HL-60/S4 treated with retinoic acid at 250 ng/mL for 4 days and 3 days (cell line): Measurements from ENCODE around the gene STAM.
"Not testable (repeated sequence)": the region's sequence is repeated elsewhere in the genome, so short reads cannot be mapped to it uniquely, and the experiment has no call there.

Experiments used
- in situ Hi-C: fragments of 300-500 bp; cut with MboI; formaldehyde crosslinking; loops from 2 replicates; pipeline ENCODE4 v1.7.0; 2022; ENCODE audit warnings: low sequenced_read_pairs

The STAM gene

DNA sequence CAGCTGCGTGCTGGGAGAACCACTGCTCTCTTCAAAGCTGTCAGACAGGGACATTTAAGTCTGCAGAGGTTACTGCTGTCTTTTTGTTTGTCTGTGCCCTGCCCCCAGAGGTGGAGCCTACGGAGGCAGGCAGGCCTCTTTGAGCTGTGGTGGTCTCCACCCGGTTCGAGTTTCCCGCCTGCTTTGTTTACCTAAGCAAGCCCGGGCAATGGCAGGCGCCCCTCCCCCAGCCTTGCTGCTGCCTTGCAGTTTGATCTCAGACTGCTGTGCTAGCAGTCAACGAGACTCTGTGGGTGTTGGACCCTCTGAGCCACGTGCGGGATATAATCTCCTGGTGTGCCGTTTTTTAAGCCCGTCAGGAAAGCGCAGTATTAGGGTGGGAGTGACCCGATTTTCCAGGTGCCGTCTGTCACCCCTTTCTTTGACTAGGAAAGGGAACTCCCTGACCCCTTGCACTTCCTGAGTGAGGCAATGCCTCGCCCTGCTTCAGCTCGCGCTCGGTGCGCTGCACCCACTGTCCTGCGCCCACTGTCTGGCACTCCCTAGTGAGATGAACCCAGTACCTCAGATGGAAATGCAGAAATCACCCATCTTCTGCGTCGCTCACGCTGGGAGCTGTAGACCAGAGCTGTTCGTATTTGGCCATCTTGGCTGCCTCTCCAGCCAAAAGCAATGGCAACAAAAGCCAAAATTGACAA, 78.5 kb downstream of the STAM start:
- in situ Hi-C loops: not testable (repeated sequence)

DNA sequence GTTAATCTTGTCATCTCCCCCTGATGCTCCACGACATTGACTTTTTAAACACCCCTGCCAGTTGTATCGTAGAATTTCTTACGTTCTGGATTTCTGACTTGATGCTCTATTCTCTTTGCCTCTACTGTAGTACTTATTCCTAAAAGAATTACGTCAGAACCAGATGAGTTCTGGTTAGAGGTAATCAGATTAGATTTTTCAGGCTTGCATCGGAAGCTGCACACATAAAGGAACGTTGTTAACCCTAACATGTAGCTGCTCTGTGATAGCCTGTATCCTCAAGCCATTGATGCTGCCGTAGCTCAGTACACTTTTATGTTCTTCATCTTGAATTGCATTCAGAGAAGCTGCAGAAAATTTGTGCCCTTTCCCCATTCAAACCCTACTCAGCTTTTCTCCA, 81.8 kb downstream of the STAM start:
- in situ Hi-C loops: loop anchor here (25.0 kb wide), 1 partner anchor 113 kb away; the partner anchor contains the start of gene HACD1

DNA sequence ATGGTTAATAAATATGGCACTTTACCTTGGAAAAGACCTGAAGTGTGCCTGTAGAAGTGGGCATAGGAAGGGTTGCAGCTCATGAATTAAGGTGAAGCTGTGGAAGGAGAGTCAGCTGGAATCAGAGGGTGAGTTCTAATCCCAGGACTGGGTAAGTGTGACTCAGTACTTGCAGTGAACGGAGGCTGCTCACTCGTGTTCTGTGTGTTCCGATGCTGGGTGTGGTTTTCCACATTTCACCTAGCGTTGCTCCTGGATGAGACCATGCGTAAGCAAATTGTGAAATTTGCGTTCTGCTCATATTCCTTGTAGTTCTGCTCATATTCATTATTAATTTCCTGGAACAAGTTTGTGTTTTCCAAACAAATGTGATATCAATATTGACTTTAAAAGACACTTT, 85.7 kb downstream of the STAM start:
- in situ Hi-C loops: loop anchor here (25.0 kb wide), 1 partner anchor 117 kb away; the partner anchor contains the start of gene HACD1

DNA sequence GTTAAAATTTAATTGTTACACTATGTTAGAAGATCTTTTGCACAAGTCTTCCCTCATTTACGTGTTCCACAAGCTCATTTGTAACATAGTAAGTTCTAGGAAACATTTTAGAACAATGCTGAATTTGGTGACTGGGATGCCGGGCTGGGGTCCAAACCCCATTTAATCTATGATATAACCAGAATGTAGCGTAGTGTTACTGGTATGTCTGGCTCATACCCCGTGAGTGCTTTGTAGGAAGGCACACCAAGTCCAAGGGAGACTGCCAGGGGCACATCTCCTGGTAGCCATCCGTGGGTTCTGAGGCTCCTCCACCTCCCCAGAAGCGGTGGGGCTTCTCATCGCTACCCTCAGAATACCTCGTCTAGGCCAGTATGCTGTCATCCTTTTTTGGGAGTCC, 86.7 kb downstream of the STAM start:
- in situ Hi-C loops: loop anchor here (25.0 kb wide), 1 partner anchor 118 kb away; the partner anchor contains the start of gene HACD1

DNA sequence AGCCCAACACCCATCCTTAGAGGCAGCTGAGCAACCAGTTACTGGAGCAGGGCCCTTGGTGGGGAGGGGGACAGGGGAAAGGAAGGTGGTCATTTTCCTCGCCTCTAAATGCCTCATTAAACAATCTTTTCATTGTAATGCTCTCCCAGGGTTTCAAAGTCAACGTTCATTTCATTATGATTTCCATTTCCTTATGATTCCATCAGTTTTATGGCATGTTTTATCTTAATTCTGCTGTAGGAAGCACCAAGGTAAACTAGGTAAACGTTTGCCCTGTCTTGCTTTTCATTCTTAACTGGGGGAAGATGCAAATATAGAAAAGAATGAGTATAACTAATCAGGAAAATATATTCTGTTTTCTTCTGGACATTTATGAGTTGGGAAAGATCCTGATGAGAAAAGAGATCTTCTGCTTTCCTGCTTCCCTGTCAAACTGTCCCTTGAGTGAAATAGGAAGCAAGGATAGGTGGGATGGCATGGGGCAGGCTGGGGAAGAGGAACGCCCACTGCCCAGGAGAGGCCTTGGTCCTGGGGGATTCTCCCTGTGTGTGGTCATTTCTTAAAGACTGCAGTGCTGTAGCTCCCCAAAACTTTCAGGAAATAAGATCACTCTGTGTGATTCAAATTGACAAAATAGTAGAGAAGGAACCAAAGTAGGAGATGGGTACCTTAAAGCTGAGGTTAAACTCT, 87.5 kb downstream of the STAM start:
- in situ Hi-C loops: loop anchor here (25.0 kb wide), 1 partner anchor 119 kb away; the partner anchor contains the start of gene HACD1

DNA sequence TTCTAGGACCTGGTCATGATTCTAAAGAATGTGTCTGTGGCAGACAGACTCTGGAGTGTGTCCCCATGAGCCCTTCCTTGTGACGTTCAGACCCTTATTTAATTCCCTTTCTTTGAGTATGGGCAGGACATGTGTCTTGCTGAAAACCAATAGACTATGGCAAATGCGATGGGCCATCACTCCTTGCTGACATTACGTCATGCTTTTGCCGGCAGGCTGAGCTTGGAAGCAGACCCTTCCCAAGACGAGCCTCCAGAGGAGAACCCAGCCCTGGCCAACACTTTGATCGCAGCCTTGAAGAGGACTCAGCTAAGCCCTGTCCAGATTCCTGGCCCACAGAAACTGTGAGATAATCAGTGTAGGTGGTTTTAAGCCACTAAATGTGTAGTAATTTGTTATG, 89.7 kb downstream of the STAM start:
- in situ Hi-C loops: loop anchor here (25.0 kb wide), 1 partner anchor 121 kb away; the partner anchor contains the start of gene HACD1

DNA sequence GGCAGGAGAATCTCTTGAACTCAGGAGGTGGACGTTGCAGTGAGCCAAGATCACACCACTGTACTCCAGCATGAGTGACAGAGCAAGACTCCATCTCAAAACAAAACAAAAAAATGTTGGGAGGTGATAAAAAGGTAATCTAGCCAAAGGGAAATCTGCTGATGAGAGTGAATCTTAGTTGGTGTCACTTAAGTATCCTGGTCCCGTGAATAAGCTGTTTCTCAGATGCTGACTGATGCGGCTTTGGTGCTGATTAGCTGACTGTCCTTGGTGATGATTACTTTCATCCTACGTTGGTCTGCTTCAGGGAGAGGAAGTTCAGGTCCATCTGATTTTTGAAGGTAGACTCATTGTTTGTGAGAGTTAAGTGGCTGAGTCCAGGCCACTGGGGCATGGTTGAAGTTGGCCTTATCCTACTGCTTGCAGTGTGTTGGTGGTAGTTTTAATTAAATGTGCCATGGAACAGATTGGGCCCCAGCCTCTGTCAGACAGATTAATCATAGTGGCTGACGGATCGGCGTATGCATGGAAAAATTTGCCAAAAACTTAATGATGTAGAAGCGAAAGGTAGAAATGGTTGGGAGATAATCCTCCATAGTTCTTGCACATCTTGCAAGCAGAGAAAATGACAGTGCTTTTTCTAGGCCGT, 90.6 kb downstream of the STAM start:
- in situ Hi-C loops: loop anchor here (25.0 kb wide), 1 partner anchor 122 kb away; the partner anchor contains the start of gene HACD1

DNA sequence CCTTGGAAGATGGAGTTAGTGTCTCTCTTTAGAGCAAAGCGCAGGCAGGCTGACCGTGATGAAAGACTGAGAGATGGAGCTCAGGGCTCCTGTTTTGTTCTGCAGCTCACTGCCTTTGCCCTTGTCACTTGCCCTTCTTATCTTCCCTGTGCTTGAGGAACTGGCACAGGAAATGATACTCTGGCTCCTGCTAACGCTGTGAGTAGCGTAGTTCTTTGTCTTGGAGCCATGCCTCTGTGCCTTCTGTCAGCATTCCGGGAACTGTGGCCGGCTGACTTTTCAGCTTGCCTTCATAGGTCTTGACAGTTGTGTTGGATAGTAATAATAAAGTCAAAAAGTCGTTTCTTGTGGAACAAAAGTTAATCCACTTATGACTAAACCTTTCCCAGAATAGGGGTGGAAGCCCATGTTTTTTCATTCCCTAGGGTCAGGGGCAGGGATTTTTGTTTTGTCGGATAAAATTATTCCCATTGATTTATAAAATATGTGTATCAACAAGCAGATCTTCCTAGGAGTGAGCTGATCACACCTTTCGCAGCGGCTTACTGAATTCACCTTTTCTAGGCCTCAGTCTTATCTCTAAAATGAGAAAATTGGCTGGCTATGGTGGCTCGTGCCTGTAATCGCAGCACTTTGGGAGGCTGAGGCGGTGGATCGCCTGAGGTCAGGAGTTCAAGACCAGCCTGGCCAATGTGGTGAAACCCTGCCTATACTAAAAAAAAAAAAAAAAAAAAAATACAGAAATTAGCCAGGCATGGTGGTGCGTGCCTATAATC, 91.4 kb downstream of the STAM start:
- in situ Hi-C loops: loop anchor here (25.0 kb wide), 1 partner anchor 123 kb away; the partner anchor contains the start of gene HACD1

DNA sequence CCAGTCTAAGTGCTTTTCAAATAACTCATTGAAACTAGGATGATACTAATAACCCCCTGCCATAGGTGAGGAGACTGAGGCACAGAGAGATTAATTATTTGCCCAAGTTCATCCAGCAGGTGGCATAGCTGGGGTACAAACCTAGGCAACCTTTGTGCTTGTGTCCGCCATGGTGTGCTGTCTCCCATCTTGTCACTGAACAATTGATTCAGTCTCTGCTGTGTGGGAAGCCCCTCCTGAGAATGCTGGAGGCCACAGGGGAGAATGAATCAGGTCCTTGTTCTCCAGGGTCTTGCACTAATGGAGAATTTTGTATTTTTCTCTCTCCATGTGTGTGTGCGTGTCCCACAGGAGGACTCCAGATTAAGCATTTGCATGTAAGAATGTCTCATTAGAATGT, 92.3 kb downstream of the STAM start:
- in situ Hi-C loops: loop anchor here (25.0 kb wide), 1 partner anchor 124 kb away; the partner anchor contains the start of gene HACD1

DNA sequence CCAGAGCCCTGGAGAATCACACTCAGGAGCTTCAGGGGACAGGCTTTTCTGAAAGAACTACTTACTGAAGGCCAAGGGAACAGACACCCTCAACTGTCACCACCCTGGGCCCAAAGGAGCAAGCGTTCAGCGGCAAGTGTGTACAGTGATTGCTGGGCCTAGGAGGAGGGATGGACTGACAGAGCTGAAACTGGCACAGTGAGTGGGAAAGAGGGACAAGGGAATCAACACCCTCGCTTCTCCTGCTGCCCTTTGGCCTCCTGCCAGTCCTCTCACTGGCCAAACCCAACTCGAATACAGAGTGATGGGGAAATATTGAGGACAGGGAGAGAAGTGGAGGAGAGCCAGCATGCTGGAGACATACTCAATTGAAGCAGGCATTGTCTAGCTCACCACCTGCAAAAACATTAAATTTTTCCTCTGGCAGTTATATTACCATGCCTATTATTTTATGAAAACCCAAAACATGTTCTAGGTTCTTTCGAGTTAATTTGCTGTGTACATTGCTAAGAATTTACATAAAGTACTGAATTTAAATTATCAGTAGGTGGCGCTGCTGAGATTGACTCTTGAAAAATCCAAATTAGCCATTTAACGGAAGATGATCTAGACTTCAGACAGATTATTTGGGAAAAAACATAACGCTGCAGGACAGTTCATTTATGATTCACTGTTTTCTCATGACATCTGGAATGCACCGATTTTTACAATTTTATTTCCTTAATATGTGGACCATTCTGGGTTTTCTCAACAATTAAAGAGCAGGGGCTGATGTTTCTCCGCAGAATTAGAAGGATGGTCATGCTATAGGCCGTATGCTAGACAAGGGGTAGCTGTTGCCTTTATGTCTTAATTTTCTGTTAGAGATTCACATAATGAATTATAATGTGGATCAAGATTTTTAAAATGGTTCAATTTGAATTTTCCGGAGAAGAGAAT, 93.3 kb downstream of the STAM start:
- in situ Hi-C loops: loop anchor here (25.0 kb wide), 1 partner anchor 125 kb away; the partner anchor contains the start of gene HACD1

DNA sequence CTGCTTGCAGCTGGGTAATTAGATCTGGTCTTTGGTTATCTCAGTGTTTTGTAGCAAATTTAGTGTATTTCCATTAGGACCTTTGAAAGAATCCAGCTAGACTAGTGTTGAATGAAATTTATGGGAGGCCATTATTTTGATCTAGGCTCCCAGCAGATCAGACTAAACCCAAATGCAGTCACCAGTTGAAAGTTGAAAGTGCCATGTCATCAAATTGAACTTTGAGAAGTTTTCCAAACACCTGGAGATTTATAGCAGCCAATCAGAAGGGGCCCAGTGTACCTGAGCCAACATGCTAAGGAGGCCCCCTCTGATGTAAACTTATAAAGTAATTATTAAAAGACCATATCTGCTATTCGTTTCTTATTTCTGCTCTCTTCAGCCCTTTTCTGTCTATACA, 96.7 kb downstream of the STAM start:
- in situ Hi-C loops: loop anchor here (25.0 kb wide), 1 partner anchor 128 kb away; the partner anchor contains the start of gene HACD1

DNA sequence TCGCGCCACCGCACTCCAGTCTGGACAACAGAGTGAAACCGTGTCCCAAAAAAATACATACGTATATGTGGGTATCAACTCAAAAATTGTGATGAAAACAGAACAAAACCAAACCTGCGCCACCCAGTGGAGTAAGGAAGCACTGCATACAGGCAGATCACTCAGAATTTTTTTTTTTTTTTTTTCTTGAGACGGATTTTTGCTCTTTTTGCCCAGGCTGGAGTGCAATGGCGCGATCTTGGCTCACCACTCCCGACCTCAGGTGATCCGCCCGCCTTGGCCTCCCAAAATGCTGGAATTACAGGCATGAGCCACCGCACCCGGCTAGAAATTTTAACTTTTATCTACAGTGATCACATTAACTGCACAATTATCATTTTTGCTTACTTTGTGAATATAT, 99.0 kb downstream of the STAM start:
- in situ Hi-C loops: loop anchor here (25.0 kb wide), 1 partner anchor 131 kb away; the partner anchor contains the start of gene HACD1

DNA sequence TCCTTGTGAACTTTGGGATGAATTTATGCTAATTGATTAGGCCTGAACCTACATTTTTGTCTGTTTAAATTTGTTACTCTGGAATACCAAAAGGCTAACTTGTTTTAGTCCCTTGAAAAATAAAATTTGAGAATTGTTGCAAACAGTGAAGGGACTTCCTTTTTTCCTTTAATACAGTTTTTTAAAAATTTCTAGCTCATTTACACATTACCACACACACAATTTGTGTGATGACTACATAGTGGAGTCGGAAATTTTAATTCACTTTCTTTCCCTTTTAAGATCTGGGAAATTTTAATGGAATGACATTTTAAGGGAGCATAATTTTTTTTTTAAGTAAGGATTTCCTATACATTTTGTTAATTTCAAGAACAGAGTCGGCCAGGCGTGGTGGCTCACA, 99.5 kb downstream of the STAM start:
- in situ Hi-C loops: loop anchor here (25.0 kb wide), 1 partner anchor 131 kb away; the partner anchor contains the start of gene HACD1

DNA sequence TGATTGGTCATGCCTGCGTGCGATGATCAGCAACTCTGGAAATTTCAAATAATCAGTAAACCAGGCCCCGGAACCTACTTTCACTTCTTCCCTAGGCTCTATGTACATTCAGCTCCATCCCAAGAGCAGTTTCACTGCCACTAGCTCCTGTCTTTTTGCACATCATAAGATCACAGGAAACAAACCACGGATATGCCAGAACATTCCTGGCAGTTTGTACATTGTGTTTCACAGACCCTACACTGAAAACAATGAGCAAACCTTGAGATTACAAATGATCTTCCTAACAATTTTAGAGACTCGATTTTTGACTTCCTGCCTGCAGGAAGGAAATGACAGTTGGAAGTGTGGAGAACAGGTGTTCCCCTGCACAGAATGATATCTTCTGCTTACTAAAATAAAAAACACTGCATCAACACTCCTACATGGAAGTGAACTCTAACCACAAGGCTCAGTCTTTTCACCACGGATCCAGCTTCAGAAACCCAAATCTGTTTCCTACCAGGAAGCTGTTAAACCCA, 100.5 kb downstream of the STAM start:
- in situ Hi-C loops: loop anchor here (25.0 kb wide), 1 partner anchor 132 kb away; the partner anchor contains the start of gene HACD1

DNA sequence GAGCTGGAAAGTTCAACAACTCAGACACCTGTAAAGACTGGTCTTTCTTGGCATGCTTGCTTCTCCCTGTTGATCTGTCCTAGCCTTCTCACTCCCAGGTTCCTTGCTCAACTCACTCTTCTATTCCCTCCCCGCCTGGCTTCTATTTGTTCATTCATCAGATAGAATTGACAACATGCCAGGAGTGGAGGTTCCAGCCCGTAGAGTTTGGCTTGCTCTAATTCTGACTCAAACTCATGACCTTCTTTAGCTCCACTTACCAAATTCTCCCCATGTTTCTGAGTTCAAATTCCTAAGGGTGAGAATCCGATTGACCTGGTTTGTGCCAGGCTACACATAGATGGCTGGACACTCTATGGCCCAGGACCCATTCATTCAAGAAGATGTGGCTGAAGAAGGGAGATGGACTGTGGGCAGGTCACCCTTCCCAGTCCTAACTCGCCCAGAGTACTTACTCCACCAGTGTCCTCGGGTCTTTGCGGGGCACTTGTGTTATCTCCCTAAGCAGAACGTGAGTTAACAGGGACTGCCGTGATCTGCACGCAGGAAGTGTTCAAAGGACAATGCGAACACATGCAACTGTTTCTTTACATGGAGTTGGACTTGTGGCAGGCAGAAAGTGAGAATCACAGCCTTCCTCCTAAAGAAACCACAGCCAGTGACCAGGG, 104.1 kb downstream of the STAM start:
- in situ Hi-C loops: loop anchor here (25.0 kb wide), 1 partner anchor 136 kb away; the partner anchor contains the start of gene HACD1

DNA sequence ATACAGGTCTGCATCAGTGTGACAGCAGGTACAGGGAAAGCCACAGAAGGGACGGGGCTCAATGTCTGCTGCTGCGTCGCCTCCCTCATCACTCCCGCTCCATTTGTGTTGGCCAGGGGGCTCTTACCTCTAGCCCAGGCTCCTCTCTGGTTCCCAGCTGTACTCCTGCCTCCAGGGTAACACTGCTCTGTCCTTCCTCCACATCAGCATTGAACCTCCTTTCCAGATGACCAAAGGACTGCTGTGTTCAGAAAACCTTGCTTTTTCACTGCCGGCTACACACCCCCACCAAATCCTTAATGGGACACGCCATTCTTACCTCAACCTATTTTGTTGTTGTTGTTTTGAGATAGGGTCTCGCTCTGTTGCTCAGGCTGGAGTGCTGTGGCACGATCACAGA, 105.9 kb downstream of the STAM start:
- in situ Hi-C loops: loop anchor here (25.0 kb wide), 1 partner anchor 138 kb away; the partner anchor contains the start of gene HACD1

DNA sequence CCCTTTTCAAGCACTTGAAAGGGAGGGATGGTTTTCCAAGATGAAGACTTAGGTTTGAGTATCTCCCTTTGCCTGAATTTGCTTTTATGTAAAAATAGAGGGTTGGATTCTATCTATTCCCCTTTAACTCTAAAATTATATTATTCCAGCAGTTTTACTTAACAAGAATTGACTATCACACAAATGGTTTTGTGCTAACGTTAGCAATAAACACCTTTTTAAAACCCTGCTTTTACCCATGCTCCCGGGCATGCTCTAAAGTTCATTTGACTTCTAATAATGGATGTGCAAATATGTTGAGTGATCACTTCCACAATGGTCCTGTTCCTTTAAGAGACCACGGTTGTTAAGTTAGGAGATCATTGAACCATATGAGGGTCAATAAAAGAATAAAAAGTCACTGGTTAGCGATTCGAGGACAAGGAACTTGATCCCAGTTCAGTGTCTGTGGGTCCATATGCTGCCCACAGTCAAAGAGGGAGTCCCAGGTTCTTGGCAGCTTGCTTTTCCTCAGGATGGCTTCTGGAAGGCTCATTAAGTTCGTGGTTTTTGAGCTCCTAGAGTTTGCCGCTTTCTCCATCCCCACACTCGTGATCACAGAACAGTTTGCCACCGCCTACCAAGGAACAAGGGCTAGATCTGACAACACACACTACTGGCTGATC, 108.0 kb downstream of the STAM start, which contains the start of gene TMEM236:
TMEM236 (plus strand) TSS at position 421 of the 665 bp plus-strand sequence; CDS start at position 516, 95 bp downstream.
- in situ Hi-C loops: no loop called here
